Retinal pigment epithelial cell (primary cell): ENCODE measurements around the gene ARL15.

Experiments
- DNase-seq: peaks from one replicate; pipeline ENCODE4 v3.0.0-alpha.2; 2010; ENCODE audit warnings: low read depth
- H3K4me3 ChIP-seq: 2 replicates; pipeline ENCODE4 v1.5.1; 2011; ENCODE audit warnings: mild to moderate bottlenecking, low read length, control low read depth, moderate library complexity
- TF ChIP-seq, protein P1 (sequence below): conservative IDR thresholded peaks from 2 replicates; pipeline ENCODE4 v1.5.1; 2011; ENCODE audit warnings: low read depth, low read length, control low read depth, inconsistent platforms

The ARL15 gene

DNA sequence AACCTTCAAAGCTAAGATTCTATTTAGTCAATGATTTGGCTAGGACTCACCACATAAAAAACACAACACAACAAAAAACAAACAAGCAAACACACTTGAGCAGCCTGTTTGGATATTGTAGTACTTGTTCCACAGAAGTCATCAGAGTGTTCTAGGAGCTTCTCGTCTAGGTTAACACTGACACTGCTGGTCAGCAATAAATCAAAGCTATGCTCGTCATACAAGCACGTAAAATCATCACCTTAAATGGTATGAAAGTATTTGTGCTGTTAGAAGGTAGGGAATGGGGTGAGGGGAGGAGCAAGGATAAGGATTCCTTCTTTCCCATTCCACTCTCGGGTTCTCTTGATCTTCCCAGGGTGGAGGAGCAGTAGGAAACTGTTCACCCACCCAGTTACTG is 88.0 kb downstream of the ARL15 start:
- no peak overlapping the region for H3K4me3 ChIP-seq
- DNase-seq = no peak
- TF ChIP-seq, protein P1, sequence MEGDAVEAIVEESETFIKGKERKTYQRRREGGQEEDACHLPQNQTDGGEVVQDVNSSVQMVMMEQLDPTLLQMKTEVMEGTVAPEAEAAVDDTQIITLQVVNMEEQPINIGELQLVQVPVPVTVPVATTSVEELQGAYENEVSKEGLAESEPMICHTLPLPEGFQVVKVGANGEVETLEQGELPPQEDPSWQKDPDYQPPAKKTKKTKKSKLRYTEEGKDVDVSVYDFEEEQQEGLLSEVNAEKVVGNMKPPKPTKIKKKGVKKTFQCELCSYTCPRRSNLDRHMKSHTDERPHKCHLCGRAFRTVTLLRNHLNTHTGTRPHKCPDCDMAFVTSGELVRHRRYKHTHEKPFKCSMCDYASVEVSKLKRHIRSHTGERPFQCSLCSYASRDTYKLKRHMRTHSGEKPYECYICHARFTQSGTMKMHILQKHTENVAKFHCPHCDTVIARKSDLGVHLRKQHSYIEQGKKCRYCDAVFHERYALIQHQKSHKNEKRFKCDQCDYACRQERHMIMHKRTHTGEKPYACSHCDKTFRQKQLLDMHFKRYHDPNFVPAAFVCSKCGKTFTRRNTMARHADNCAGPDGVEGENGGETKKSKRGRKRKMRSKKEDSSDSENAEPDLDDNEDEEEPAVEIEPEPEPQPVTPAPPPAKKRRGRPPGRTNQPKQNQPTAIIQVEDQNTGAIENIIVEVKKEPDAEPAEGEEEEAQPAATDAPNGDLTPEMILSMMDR = no peak

DNA sequence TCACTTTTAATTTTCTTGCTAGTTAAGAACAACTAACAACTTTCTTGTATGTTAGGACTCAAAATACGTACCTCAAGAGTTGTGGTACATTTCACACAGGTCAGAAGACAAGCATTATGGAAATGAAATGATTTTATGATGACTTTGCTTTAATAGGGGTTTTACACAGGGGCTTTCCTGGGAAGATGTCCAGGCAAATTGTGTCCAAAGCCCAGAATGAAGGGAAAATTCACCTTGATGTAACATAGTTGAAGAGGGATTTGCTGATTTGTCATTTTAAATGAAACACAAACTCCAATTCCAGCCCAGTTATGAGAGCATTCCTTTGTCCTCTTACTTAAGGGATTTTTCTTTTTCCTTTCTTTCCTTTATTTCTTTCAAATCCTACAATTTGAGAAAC is 89.2 kb downstream of the ARL15 start:
- TF ChIP-seq, protein P1 = no peak
- no peak overlapping the region for H3K4me3 ChIP-seq

DNA sequence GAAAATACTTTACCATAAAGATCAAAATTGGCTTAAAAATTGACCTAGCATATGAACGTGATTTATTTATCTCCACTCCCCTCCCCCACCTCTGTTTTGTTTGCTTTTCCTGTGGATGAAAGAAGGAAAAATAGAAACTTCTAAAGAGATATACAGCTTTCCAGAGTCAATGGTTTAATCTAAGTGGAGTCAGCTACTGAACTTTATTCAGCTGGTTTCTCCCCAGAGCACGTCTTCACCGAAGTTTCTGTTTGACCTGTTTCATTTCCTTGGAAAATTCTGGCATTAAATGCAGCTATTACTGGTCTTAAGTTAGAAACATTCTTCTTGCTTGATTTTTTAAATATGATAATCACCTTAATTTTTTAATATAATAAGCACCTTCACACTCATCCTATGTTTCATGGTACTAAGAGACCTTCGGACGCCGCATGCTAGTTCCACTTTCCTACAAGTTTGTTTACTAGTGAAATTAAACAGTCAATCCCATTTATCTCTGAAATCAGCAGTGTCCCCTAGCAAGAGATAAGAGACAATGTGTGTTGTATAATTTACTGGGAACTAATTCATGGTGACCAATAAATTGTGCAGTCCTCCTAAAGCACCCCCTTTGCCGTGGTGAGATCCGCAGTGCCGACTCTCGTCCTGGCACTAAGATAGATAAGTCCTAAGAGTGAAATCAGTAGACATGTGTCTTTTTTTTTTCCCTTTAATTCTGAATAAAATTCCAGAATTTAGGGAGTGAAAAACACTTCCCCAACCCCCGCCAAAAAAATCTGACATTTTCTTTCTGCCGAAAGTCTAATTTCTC is 89.9 kb downstream of the ARL15 start:
- TF ChIP-seq, protein P1 = no peak
- no peak overlapping the region for H3K4me3 ChIP-seq
- DNase-seq = no peak

More for the DNA sequence above, 89.2 kb downstream of the ARL15 start:
- no peak for DNase-seq

DNA sequence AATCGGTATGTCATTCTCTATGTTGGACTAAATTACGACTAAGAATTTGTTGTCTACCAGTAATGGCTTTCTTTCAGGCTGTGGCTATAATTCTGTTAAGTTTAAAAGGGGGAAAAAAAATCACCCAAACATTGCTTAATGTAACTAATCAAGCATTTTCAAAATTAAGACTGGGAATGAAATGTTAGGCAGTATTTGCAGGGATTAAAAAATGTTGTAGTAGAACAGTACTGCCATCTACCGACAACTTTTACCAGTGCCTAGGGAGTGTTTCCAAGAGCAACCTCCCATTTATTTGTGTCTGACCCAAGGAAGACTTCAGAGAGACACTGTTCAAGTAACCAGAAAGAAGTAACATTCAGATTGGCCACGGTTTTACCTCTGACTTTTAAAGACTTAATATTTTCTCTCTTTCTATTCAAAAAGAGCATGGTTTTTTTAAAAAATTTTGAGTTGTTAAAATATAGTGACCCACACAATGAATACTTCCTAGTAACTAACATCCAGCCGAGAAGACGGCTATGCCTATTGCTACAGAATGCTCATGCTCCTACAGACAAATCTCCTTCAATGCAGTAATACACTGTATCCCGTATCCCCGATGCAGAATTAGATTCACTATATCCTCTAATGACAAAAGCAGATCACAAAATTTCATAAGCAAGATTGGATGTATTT is 92.4 kb downstream of the ARL15 start:
- H3K4me3 ChIP-seq = no peak overlapping the region
- DNase-seq = peak; percentile 21
- TF ChIP-seq, protein P1 = peak; percentile 82

DNA sequence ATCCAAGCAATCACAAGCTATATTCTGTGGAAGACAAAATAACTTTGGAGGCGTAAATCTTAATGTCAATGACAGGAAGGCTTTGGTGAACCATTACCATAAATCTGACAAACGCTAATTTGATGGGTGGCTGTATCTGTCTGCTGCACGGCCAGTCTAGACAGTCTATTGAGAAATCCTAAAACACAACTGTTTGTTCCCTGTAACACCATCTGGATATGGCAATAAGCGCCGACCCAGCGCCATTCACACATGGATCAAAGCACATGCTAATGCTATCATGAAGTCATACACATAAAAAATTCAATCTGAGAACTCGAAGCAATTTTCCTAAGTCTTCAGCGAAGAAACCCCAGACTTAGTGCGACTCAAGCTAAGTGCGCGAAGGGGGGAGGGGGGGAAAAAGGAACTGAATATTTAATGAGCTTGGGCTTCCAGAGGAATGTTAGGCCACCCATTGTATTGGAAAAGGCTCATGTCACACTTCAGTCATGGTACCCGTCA is 95.1 kb downstream of the ARL15 start:
- TF ChIP-seq, protein P1 = no peak
- DNase-seq = no peak
- H3K4me3 ChIP-seq = no peak overlapping the region

DNA sequence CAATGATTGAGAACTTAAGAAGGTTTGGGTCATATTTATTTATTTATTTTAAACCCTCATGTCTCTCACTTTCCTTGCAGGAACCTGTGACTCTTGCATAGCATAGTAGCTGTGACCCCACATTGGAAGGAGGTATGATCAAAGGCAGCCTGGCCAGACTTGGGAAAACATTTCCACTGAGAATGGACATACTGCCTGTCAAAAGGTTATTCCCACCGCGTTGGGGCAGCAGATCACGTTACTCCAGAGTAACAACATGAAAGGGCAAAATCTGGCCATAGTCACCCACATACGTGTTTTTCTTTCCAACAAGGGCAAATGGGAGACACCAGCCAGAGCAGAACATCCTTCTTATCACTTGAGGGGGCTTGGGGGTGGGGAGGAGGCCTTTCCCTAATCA is 95.7 kb downstream of the ARL15 start:
- TF ChIP-seq, protein P1 = no peak
- no peak for DNase-seq
- H3K4me3 ChIP-seq = no peak overlapping the region
